ENCODE measurements around the gene WASF2. TPM values are rescaled to one million over a fixed set of nuclear protein-coding genes. Genes with fewer than 3 reads are reported as not detected.

Gene WASF2
- total and polyA plus RNA-seq, 2 of the 13 experiments (the other 11 are each of a cell fraction or from before 2014, with no cell fraction given), result 10.4 to 27.7 TPM

DNA sequence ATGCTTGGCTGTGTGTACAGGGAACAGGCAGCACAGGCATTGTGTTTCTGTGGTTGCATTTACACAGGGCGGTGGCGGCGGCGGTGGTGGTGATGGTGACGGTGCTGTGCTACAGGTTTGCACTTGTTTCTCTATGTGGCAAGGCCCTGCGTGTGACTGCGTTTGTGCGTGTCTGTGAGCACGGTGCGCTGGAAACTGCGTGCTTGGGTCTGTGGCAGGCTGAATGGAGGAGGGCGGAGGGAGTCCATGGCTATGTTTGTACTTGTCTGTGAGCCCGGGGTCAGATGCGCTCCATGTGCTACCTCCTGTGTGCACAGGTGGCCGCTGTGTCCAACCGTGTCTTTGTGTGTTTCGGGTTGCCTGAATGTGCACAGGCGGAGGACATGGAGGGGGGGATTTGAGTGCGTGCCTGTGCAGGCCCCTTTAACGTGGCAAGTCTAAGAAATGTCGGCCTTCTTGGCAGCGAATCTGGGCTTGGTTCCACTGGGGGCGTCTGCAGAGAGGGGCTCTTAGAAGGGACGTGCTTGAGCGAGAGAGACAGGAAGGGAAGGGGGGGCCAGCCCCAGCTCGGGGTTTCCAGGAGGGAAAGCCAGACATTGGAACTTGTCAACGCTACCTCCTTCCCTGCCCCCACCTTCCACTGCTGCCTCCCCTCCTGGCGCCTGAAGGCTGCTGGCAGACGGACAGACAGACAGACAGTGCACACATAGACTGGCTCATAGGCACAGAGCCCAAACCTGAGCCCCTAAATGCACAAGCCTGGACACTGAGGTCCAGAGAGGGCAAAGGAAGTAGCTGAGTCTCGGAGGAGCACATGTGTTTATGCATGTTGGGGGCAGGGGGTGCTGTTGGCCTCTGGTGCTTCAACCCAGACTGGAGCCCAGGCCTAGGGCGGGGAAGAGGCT is 32.7 kb upstream of the WASF2 start (continued):
- no peak for TF ChIP-seq ZNF484 (CRISPR knock-in tag; IDR thresholded peaks at IDR 0.05; ENCODE audit: borderline replicate concordance, low read depth)
- no peak for TF ChIP-seq ZNF354B (CRISPR knock-in tag; IDR thresholded peaks at IDR 0.05)
- TF ChIP-seq, protein P1, sequence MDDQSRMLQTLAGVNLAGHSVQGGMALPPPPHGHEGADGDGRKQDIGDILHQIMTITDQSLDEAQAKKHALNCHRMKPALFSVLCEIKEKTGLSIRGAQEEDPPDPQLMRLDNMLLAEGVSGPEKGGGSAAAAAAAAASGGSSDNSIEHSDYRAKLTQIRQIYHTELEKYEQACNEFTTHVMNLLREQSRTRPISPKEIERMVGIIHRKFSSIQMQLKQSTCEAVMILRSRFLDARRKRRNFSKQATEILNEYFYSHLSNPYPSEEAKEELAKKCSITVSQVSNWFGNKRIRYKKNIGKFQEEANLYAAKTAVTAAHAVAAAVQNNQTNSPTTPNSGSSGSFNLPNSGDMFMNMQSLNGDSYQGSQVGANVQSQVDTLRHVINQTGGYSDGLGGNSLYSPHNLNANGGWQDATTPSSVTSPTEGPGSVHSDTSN (CRISPR knock-in tag; IDR thresholded peaks at IDR 0.05; ENCODE audit: borderline replicate concordance), result no peak
- no peak for TF ChIP-seq ZNF20 (CRISPR knock-in tag; IDR thresholded peaks at IDR 0.05)
- TF ChIP-seq TBX2 (CRISPR knock-in tag; IDR thresholded peaks at IDR 0.05; ENCODE audit: borderline replicate concordance), result peak; percentile 55; the same call in 1 of the 2 replicates
- no peak for TF ChIP-seq SNRNP70 (IDR thresholded peaks at IDR 0.05; ENCODE audit: low read depth, low read length)
- TF ChIP-seq, protein P2, sequence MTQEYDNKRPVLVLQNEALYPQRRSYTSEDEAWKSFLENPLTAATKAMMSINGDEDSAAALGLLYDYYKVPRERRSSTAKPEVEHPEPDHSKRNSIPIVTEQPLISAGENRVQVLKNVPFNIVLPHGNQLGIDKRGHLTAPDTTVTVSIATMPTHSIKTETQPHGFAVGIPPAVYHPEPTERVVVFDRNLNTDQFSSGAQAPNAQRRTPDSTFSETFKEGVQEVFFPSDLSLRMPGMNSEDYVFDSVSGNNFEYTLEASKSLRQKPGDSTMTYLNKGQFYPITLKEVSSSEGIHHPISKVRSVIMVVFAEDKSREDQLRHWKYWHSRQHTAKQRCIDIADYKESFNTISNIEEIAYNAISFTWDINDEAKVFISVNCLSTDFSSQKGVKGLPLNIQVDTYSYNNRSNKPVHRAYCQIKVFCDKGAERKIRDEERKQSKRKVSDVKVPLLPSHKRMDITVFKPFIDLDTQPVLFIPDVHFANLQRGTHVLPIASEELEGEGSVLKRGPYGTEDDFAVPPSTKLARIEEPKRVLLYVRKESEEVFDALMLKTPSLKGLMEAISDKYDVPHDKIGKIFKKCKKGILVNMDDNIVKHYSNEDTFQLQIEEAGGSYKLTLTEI (CRISPR knock-in tag; conservative IDR thresholded peaks at IDR 0.05), result no peak
- TF ChIP-seq SMAD9 (CRISPR knock-in tag; IDR thresholded peaks at IDR 0.05), result no peak; the same call in 1 of the 2 replicates
- TF ChIP-seq, protein P3, sequence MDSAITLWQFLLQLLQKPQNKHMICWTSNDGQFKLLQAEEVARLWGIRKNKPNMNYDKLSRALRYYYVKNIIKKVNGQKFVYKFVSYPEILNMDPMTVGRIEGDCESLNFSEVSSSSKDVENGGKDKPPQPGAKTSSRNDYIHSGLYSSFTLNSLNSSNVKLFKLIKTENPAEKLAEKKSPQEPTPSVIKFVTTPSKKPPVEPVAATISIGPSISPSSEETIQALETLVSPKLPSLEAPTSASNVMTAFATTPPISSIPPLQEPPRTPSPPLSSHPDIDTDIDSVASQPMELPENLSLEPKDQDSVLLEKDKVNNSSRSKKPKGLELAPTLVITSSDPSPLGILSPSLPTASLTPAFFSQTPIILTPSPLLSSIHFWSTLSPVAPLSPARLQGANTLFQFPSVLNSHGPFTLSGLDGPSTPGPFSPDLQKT (CRISPR knock-in tag; IDR thresholded peaks at IDR 0.05; ENCODE audit: borderline replicate concordance), result no peak
- no peak; the same call in 1 of the 2 replicates for TF ChIP-seq PITX1 (CRISPR knock-in tag; IDR thresholded peaks at IDR 0.05)
- no peak for TF ChIP-seq ZNF773 (CRISPR knock-in tag; IDR thresholded peaks at IDR 0.05; ENCODE audit: borderline replicate concordance)
- TF ChIP-seq GATAD2A (CRISPR knock-in tag; IDR thresholded peaks at IDR 0.05), result no peak
- no peak for TF ChIP-seq ZNF746 (CRISPR knock-in tag; IDR thresholded peaks at IDR 0.05)
- 0 out of 2 replicates have a peak, but pooled peaks have one; percentile 56 for TF ChIP-seq MEIS1 (CRISPR knock-in tag; IDR thresholded peaks at IDR 0.05; ENCODE audit: borderline replicate concordance)
- TF ChIP-seq, protein P4, sequence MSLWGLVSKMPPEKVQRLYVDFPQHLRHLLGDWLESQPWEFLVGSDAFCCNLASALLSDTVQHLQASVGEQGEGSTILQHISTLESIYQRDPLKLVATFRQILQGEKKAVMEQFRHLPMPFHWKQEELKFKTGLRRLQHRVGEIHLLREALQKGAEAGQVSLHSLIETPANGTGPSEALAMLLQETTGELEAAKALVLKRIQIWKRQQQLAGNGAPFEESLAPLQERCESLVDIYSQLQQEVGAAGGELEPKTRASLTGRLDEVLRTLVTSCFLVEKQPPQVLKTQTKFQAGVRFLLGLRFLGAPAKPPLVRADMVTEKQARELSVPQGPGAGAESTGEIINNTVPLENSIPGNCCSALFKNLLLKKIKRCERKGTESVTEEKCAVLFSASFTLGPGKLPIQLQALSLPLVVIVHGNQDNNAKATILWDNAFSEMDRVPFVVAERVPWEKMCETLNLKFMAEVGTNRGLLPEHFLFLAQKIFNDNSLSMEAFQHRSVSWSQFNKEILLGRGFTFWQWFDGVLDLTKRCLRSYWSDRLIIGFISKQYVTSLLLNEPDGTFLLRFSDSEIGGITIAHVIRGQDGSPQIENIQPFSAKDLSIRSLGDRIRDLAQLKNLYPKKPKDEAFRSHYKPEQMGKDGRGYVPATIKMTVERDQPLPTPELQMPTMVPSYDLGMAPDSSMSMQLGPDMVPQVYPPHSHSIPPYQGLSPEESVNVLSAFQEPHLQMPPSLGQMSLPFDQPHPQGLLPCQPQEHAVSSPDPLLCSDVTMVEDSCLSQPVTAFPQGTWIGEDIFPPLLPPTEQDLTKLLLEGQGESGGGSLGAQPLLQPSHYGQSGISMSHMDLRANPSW (CRISPR knock-in tag; IDR thresholded peaks at IDR 0.05; ENCODE audit: borderline replicate concordance), result no peak
- no peak for TF ChIP-seq THAP11 (CRISPR knock-in tag; IDR thresholded peaks at IDR 0.05)
- no peak for TF ChIP-seq EHMT2 (IDR thresholded peaks at IDR 0.05; ENCODE audit: borderline replicate concordance, low read depth, low read length)
- TF ChIP-seq, protein P5, sequence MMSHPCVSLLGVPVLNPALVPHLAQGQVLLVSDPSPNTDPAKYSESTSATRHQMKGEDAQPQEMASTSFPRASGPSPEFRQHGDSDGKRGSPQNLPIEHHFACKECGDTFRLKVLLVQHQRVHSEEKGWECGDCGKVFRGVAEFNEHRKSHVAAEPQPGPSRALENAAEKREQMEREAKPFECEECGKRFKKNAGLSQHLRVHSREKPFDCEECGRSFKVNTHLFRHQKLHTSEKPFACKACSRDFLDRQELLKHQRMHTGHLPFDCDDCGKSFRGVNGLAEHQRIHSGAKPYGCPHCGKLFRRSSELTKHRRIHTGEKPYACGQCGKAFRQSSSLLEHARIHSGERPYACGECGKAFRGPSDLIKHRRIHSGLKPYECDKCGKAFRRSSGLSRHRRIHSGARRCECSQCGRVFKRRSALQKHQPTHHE (CRISPR knock-in tag; IDR thresholded peaks at IDR 0.05; ENCODE audit: borderline replicate concordance), result no peak
